BLaER1 treated with 17β-estradiol and CSF1 and Interleukin-3, amounts not matched to agents 10 nM and 100 nM (cell line): Measurements from ENCODE around the gene NAA38.

Experiments
- H3K27ac ChIP-seq, 11 experiments: shearing (Covaris generic); formaldehyde crosslinking; 2 replicates each; pipeline ENCODE4 v1.8.1; 2022
- H3K27me3 ChIP-seq, 11 experiments: shearing (Covaris generic); formaldehyde crosslinking; 2 replicates each; pipeline ENCODE4 v1.8.1; 2022
- H3K36me3 ChIP-seq, 11 experiments: shearing (Covaris generic); formaldehyde crosslinking; 2 replicates each; pipeline ENCODE4 v1.8.1; 2022
- H3K4me1 ChIP-seq, 10 experiments: shearing (Covaris generic); formaldehyde crosslinking; 2 replicates each; pipeline ENCODE4 v1.8.1; 2022
- H3K4me2 ChIP-seq, 11 experiments: shearing (Covaris generic); formaldehyde crosslinking; 2 replicates each; pipeline ENCODE4 v1.8.1; 2022
- H3K4me3 ChIP-seq, 10 experiments: shearing (Covaris generic); formaldehyde crosslinking; 2 replicates each; pipeline ENCODE4 v1.8.1; 2022
- H3K9ac ChIP-seq, 11 experiments: shearing (Covaris generic); formaldehyde crosslinking; 2 replicates each; pipeline ENCODE4 v1.8.1; 2022
- H3K9me3 ChIP-seq, 11 experiments: shearing (Covaris generic); formaldehyde crosslinking; replicated peaks in 1 of 11; 2 replicates each; pipeline ENCODE4 v1.8.1; 2022
- H4K20me1 ChIP-seq, 11 experiments: shearing (Covaris generic); formaldehyde crosslinking; 2 replicates each; pipeline ENCODE4 v1.8.1; 2022
- Cebpa-rat ChIP-seq, 11 experiments: shearing (Covaris generic); IDR thresholded peaks; 2 replicates each; pipeline ENCODE4 v1.8.1; 2022

Gene NAA38

GRCh38 chr17:7884581-7885366 is 27.4 kb upstream of the NAA38 start:
- Histone ChIP-seq H3K27me3 (no peaks in the 10 kb centered on the region), H4K20me1 (peaks cover 6 to 22% (median 21%) of the 10 kb centered on the region in 11 experiments; a peak in 20 of 22 replicates), H3K9ac (peak overlapping the region; percentile 90 to 98 (median 96)), H3K4me2 (peak overlapping the region in 1 of 11 experiments; percentile 98; a peak in 4 of 22 replicates), H3K36me3 (peaks cover 4 to 21% (median 9%) of the 10 kb centered on the region in 11 experiments; a peak in 21 of 22 replicates), H3K4me1 (peaks cover 59 to 71% (median 62%) of the 10 kb centered on the region in 10 experiments), H3K27ac (peak overlapping the region; percentile 89 to 98 (median 96)), H3K9me3 (no peaks in the 10 kb centered on the region), H3K4me3 (peak overlapping the region; percentile 77 to 97 (median 86))
- TF ChIP-seq Cebpa-rat (IDR thresholded peaks at IDR 0.05), result no peak

- H3K4me1 ChIP-seq, result peaks cover 56 to 65% (median 59%) of the 10 kb centered on the region in 10 experiments
- peak overlapping the region; percentile 38 to 97 (median 57) for H3K4me3 ChIP-seq
- TF ChIP-seq Cebpa-rat (IDR thresholded peaks at IDR 0.05), result no peak
These were observed 26.5 kb upstream of the NAA38 start for GRCh38 chr17:7883781-7884386.

GRCh38 chr17:7882629-7883028 is 25.3 kb upstream of the NAA38 start:
- no peak overlapping the region for H3K4me3 ChIP-seq
- H3K4me2 ChIP-seq, result peak overlapping the region; percentile 63 to 95 (median 83)
- peaks cover 0 to under 1% (median 0%) of the 10 kb centered on the region in 11 experiments; a peak in 3 of 22 replicates for H4K20me1 ChIP-seq
- H3K9me3 ChIP-seq, result no peaks in the 10 kb centered on the region
- peaks cover 45 to 53% (median 49%) of the 10 kb centered on the region in 10 experiments for H3K4me1 ChIP-seq
- H3K27me3 ChIP-seq, result no peaks in the 10 kb centered on the region
- peaks cover 0 to 32% (median 9%) of the 10 kb centered on the region in 11 experiments; a peak in 14 of 22 replicates for H3K36me3 ChIP-seq
- H3K9ac ChIP-seq, result peak overlapping the region in 3 of 11 experiments; percentile 4 to 92 (median 80); a peak in 2 of 22 replicates
- H3K27ac ChIP-seq, result peak overlapping the region in 8 of 11 experiments; percentile 82 to 98 (median 92); a peak in 8 of 22 replicates
- no peak for TF ChIP-seq Cebpa-rat (IDR thresholded peaks at IDR 0.05)

More at GRCh38 chr17:7883781-7884386, 26.5 kb upstream of the NAA38 start:
- H3K27me3 ChIP-seq, result no peaks in the 10 kb centered on the region
- H3K9ac ChIP-seq, result peak overlapping the region; percentile 75 to 96 (median 81)
- peaks cover 0 to 24% (median 5%) of the 10 kb centered on the region in 11 experiments; a peak in 11 of 22 replicates for H3K36me3 ChIP-seq
- peaks cover 0 to 13% (median 12%) of the 10 kb centered on the region in 11 experiments; a peak in 17 of 22 replicates for H4K20me1 ChIP-seq
- peak overlapping the region; percentile 66 to 98 (median 88); a peak in 21 of 22 replicates for H3K27ac ChIP-seq
- H3K9me3 ChIP-seq, result no peaks in the 10 kb centered on the region
- peak overlapping the region; percentile 63 to 95 (median 83) for H3K4me2 ChIP-seq

GRCh38 chr17:7882068-7882467 is 24.7 kb upstream of the NAA38 start:
- Histone ChIP-seq H3K4me2 (peak overlapping the region; percentile 63 to 95 (median 83)), H3K9ac (peak overlapping the region in 9 of 11 experiments; percentile 11 to 62 (median 43); a peak in 12 of 22 replicates), H3K36me3 (peaks cover 0 to 37% (median 12%) of the 10 kb centered on the region in 11 experiments; a peak in 14 of 22 replicates), H3K4me1 (peaks cover 45 to 57% (median 50%) of the 10 kb centered on the region in 10 experiments), H4K20me1 (no peaks in the 10 kb centered on the region; a peak in 1 of 22 replicates), H3K27ac (peak overlapping the region in 9 of 11 experiments; percentile 4 to 98 (median 68); a peak in 13 of 22 replicates), H3K27me3 (no peaks in the 10 kb centered on the region), H3K9me3 (no peaks in the 10 kb centered on the region), H3K4me3 (peak overlapping the region in 4 of 10 experiments; percentile 2 to 34 (median 28); a peak in 3 of 20 replicates)
- TF ChIP-seq Cebpa-rat (IDR thresholded peaks at IDR 0.05), result no peak

GRCh38 chr17:7881276-7882054 is 24.1 kb upstream of the NAA38 start:
- H3K4me3 ChIP-seq, result peak overlapping the region in 4 of 10 experiments; percentile 2 to 34 (median 28); a peak in 6 of 20 replicates
- H3K36me3 ChIP-seq, result peaks cover 0 to 41% (median 12%) of the 10 kb centered on the region in 11 experiments; a peak in 14 of 22 replicates
- no peaks in the 10 kb centered on the region; a peak in 1 of 22 replicates for H4K20me1 ChIP-seq
- H3K27ac ChIP-seq, result peak overlapping the region in 10 of 11 experiments; percentile 3 to 98 (median 63); a peak in 17 of 22 replicates
- H3K27me3 ChIP-seq, result no peaks in the 10 kb centered on the region
- peak overlapping the region; percentile 10 to 62 (median 41); a peak in 16 of 22 replicates for H3K9ac ChIP-seq
- H3K4me1 ChIP-seq, result peaks cover 46 to 63% (median 48%) of the 10 kb centered on the region in 10 experiments
- TF ChIP-seq Cebpa-rat (IDR thresholded peaks at IDR 0.05), result no peak
- peak overlapping the region; percentile 63 to 95 (median 83) for H3K4me2 ChIP-seq
- no peaks in the 10 kb centered on the region for H3K9me3 ChIP-seq

GRCh38 chr17:7880076-7880868 is 22.9 kb upstream of the NAA38 start:
- no peaks in the 10 kb centered on the region for H3K27me3 ChIP-seq
- H3K4me2 ChIP-seq, result peak overlapping the region; percentile 63 to 95 (median 83); a peak in 21 of 22 replicates
- peaks cover 7 to 53% (median 17%) of the 10 kb centered on the region in 11 experiments; a peak in 16 of 22 replicates for H3K36me3 ChIP-seq
- H4K20me1 ChIP-seq, result no peaks in the 10 kb centered on the region
- H3K4me1 ChIP-seq, result peaks cover 46 to 72% (median 50%) of the 10 kb centered on the region in 10 experiments
- peak overlapping the region in 8 of 11 experiments; percentile 28 to 98 (median 68); a peak in 18 of 22 replicates for H3K27ac ChIP-seq
- no peaks in the 10 kb centered on the region for H3K9me3 ChIP-seq
- peak overlapping the region in 3 of 10 experiments; percentile 7 to 34 (median 34); a peak in 5 of 20 replicates for H3K4me3 ChIP-seq
- TF ChIP-seq Cebpa-rat (IDR thresholded peaks at IDR 0.05), result no peak
- peak overlapping the region; percentile 5 to 62 (median 51); a peak in 16 of 22 replicates for H3K9ac ChIP-seq

- no peaks in the 10 kb centered on the region for H3K27me3 ChIP-seq
- H3K36me3 ChIP-seq, result peaks cover 15 to 73% (median 27%) of the 10 kb centered on the region in 11 experiments; a peak in 20 of 22 replicates
- H3K9me3 ChIP-seq, result no peaks in the 10 kb centered on the region
- H4K20me1 ChIP-seq, result no peaks in the 10 kb centered on the region; a peak in 1 of 22 replicates
- H3K9ac ChIP-seq, result no peak overlapping the region
- no peak overlapping the region for H3K4me3 ChIP-seq
- H3K4me1 ChIP-seq, result peaks cover 36 to 83% (median 43%) of the 10 kb centered on the region in 10 experiments
- no peak overlapping the region for H3K4me2 ChIP-seq
- no peak for TF ChIP-seq Cebpa-rat (IDR thresholded peaks at IDR 0.05)
- no peak overlapping the region for H3K27ac ChIP-seq
These were observed 20.9 kb upstream of the NAA38 start for GRCh38 chr17:7878234-7878633.
